MM.1S (cell line): ENCODE data around the gene FCHO2.

Experiments used
- CTCF ChIP-seq: fragments of 300-600 bp; sonication (generic); IDR thresholded peaks from 2 replicates; pipeline ENCODE4 v1.5.1; 2016; ENCODE audit warnings: antibody characterized with exemption, low read length, mixed read lengths
- EZH2 ChIP-seq: fragments of 300-600 bp; sonication (generic); optimal IDR thresholded peaks from 2 replicates; pipeline ENCODE3; 2017; ENCODE audit warnings: low read depth, mild to moderate bottlenecking, antibody characterized with exemption, low read length, mixed read lengths
- EZH2phosphoT487 ChIP-seq: fragments of 300-600 bp; sonication (generic); IDR thresholded peaks from 2 replicates; pipeline ENCODE4 v1.6.1; 2018; ENCODE audit warnings: antibody characterized with exemption, low read length

GRCh38 chr5:73132759-73133158 lies 176.9 kb downstream of the FCHO2 start:
- TF ChIP-seq EZH2 (no peak), CTCF (no peak), EZH2phosphoT487 (no peak)
